Keratinocyte (primary cell): ENCODE measurements around the gene ZNF423.

Experiments used
- CTCF ChIP-seq, 3 experiments: IDR thresholded peaks in 1 of 3; conservative IDR thresholded peaks in 1 of 3; optimal IDR thresholded peaks in 1 of 3; 2 replicates in 2 of 3; 3 replicates in 1 of 3; pipeline versions ENCODE3 to v1.5.1; 2011; ENCODE audit warnings: low read length in 3 of 3, mild to moderate bottlenecking in 3 of 3, moderate library complexity in 2 of 3, control low read depth in 1 of 3, inconsistent platforms in 1 of 3; ENCODE audit not compliant: insufficient read depth in 2 of 3; ENCODE audit errors: extremely low read depth in 1 of 3
- EZH2 ChIP-seq: IDR thresholded peaks from one replicate; pipeline ENCODE4 v1.6.1; 2012; ENCODE audit warnings: inconsistent platforms, mild to moderate bottlenecking, low read length, moderate library complexity

DNA sequence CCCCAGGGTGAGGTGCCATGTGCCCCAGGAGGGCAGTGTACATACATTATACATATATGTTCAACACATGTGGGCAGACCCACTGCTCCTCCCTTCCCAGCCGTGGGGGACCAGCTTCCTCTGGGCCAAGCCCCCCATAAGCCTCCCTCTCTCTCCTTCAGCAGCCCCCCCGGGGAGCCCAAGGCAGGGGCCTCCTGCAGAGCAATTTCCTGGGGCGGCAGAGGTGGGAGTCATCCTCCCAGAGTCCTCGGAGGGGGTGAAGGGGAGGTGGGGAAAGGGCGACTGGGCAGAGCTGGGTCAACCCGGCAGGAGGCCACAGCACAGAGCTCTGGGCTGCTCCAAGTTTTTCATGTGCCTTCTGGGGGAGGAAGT, 235.1 kb downstream of the ZNF423 start:
- TF ChIP-seq CTCF (optimal IDR thresholded peaks at IDR 0.05 in 1 of 3, IDR thresholded peaks at IDR 0.05 in 1 of 3, conservative IDR thresholded peaks at IDR 0.05 in 1 of 3; ENCODE audit: extremely low read depth in 1 of 3, insufficient read depth in 2 of 3, low read length in 3 of 3) (no peak), EZH2 (no peak)
